K562 (cell line): ENCODE measurements around the gene PYM1. TPM values are rescaled to one million over a fixed set of nuclear protein-coding genes. Genes with fewer than 3 reads are reported as not detected.

Experiments
- CREM ChIP-seq: IDR thresholded peaks from 2 replicates; pipeline ENCODE4 v1.6.1; 2014; ENCODE audit warnings: antibody characterized with exemption, low read depth
- CTBP1 ChIP-seq: fragments of 450-650 bp; IDR thresholded peaks from 2 replicates; pipeline ENCODE4 v1.6.1; 2016; ENCODE audit warnings: borderline replicate concordance
- EGR1 ChIP-seq: fragments of 450-650 bp; conservative IDR thresholded peaks from 2 replicates; pipeline ENCODE4 v1.6.1; 2017; ENCODE audit warnings: mild to moderate bottlenecking
- HDAC2 ChIP-seq: fragments of 450-650 bp; IDR thresholded peaks from 2 replicates; pipeline ENCODE4 v1.6.1; 2016; ENCODE audit warnings: mild to moderate bottlenecking
- KLF16 ChIP-seq: IDR thresholded peaks from 2 replicates; pipeline ENCODE4 v1.6.1; 2016; ENCODE audit warnings: antibody characterized with exemption
- MCM2 ChIP-seq: fragments of 450-650 bp; IDR thresholded peaks from 2 replicates; pipeline ENCODE4 v1.6.1; 2017; ENCODE audit warnings: low read depth, mild to moderate bottlenecking
- NEUROD1 ChIP-seq: fragments of 150-350 bp; IDR thresholded peaks from 2 replicates; pipeline ENCODE4 v1.6.1; 2014; ENCODE audit warnings: borderline replicate concordance, low read length, low read depth; ENCODE audit not compliant: partially characterized antibody
- NUFIP1 ChIP-seq: fragments of 450-650 bp; IDR thresholded peaks from 2 replicates; pipeline ENCODE4 v1.6.1; 2018; ENCODE audit not compliant: partially characterized antibody
- POLR2AphosphoS2 ChIP-seq: IDR thresholded peaks from 2 replicates; pipeline ENCODE4 v1.6.1; 2012; ENCODE audit warnings: low read length, improper control_type of control experiment
- PTTG1 ChIP-seq: fragments of 450-650 bp; IDR thresholded peaks from 2 replicates; pipeline ENCODE4 v1.6.1; 2016; ENCODE audit warnings: low read depth, mild to moderate bottlenecking, missing genetic modification characterization, missing compliant biosample characterization
- RB1 ChIP-seq: fragments of 450-650 bp; IDR thresholded peaks from 2 replicates; pipeline ENCODE4 v1.6.1; 2017; ENCODE audit warnings: low read depth, mild to moderate bottlenecking
- RUNX1 ChIP-seq: sonication (generic); IDR thresholded peaks from 2 replicates; pipeline ENCODE4 v1.6.1; 2016; ENCODE audit warnings: antibody characterized with exemption, low read depth
- SAP30 ChIP-seq: fragments of 200-600 bp; sonication (generic); IDR thresholded peaks from 2 replicates; pipeline ENCODE4 v1.6.1; 2012; ENCODE audit warnings: borderline replicate concordance, low read depth, mild to moderate bottlenecking, moderate library complexity, low read length, control low read depth, inconsistent platforms; ENCODE audit not compliant: insufficient read depth, poor library complexity, severe bottlenecking
- TAF7 ChIP-seq: fragments of 450-650 bp; IDR thresholded peaks from 2 replicates; pipeline ENCODE4 v1.6.1; 2016; ENCODE audit warnings: missing genetic modification characterization, missing compliant biosample characterization
- TOE1 ChIP-seq, 2 experiments: fragments of 450-650 bp in 1 of 2; sonication (generic) in 1 of 2; formaldehyde crosslinking in 1 of 2; IDR thresholded peaks; 2 replicates each; pipeline versions ENCODE4 v1.7.1 to v1.8.0; 2016 to 2022; ENCODE audit warnings: borderline replicate concordance in 2 of 2, mild to moderate bottlenecking in 2 of 2, antibody characterized with exemption in 1 of 2, inconsistent platforms in 1 of 2, low read depth in 1 of 2, missing genetic modification reagents in 1 of 2, moderate library complexity in 1 of 2
- ZBED1 ChIP-seq: IDR thresholded peaks from 2 replicates; pipeline ENCODE4 v1.6.1; 2014
- ZNF384 ChIP-seq: IDR thresholded peaks from 2 replicates; pipeline ENCODE4 v1.6.1; 2012; ENCODE audit warnings: low read depth, low read length, improper control_type of control experiment
- polyA plus RNA-seq, 8 experiments: library from polyadenylated mRNA; depleted of rRNA in 4 of 8; stranded (reverse) in 5 of 8; unstranded in 3 of 8; fragments of >200 nt; fragmentation: Nextera tagmentation in 2 of 8; fragmentation: Illumina TruSeq in 1 of 8; extraction: Ambion mirVana in 2 of 8; extraction: Trizol in 1 of 8; gene quantifications; 2 replicates each; pipeline versions ENCODE4 v1.2.1 to v1.2.3, GENCODE V29; 2011 to 2014; ENCODE audit warnings: inconsistent platforms in 1 of 8, missing spikeins in 1 of 8
- total RNA-seq, 7 experiments: library from RNA; depleted of rRNA in 6 of 7; stranded (reverse); fragments of >200 nt in 6 of 7; fragmentation: Illumina TruSeq in 2 of 7; extraction: Trizol in 2 of 7; gene quantifications; 2 replicates each; pipeline versions ENCODE4 v1.2.1 to v1.2.3, GENCODE V29; 2011 to 2021; ENCODE audit warnings: low replicate concordance in 1 of 7
- TF ChIP-seq, protein P1 (sequence below), 2 experiments: fragments of 150-350 bp in 1 of 2; IDR thresholded peaks; 2 replicates each; pipeline ENCODE4 v1.6.1; 2012 to 2016; ENCODE audit warnings: low read depth in 2 of 2, low read length in 2 of 2, mild to moderate bottlenecking in 1 of 2, moderate library complexity in 1 of 2
- TF ChIP-seq, protein P2 (sequence below): fragments of 250-450 bp; sonication (Bioruptor Pico); IDR thresholded peaks from 2 replicates; pipeline ENCODE4 v1.5.0; 2021; ENCODE audit warnings: mild to moderate bottlenecking, borderline replicate concordance
- TF ChIP-seq, protein P3 (sequence below), 3 experiments: fragments of 200-800 bp in 1 of 3; sonication (Bioruptor generic) in 1 of 3; sonication (generic) in 1 of 3; formaldehyde crosslinking in 1 of 3; IDR thresholded peaks; 2 replicates each; pipeline versions ENCODE4 v1.6.1 to v1.8.0; 2016 to 2022; ENCODE audit warnings: mild to moderate bottlenecking in 2 of 3, missing compliant biosample characterization in 2 of 3, missing genetic modification characterization in 2 of 3, missing genetic modification reagents in 1 of 3

PYM1 gene
- total and polyA plus RNA-seq, 9 of the 15 experiments (the other 6 are each of a cell fraction or from before 2014, with no cell fraction given) = 29.0 to 51.3 (median 34.1) TPM

DNA sequence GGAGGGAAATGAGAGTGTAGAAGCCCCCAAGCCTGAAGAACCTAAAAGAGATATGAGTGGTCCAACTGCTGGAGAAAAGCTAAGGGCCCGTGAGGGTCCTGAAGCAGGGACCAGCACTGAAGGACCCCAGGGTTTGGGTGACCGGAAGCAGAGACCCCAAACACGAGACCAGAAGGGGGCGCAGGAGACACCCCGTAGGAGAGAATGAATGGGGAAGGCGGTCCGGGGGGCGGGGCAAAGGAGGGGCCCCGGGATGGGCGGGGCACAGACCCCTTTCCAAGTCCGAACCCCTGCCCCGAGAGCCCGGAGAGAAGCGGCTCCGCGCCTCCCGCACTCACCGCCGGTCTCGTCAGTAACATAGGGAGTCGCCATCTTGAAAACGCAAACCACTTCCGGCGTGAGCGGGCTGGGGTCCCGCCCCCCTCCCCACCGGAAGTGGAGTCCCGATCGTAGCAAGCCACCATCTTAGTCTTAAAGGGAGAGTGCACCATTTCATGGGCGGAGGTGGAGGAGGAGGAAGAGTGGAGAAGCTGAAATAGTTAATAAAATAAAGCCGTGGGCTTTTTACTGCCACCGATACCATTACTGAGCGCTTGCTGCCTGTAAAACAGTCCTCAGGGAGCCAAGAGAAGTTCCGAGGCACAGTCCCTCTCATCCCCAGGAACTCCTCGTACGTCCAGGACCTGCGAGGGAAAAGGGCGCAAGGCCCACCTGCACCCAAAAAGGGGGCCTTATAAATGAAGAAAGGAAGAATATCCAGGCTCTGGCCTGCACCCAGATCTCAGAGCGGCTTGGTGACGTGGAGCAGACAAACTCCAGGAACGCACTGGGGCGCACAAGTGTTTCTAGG is 731 bp downstream of the PYM1 start (continued):
- TF ChIP-seq TOE1 (IDR thresholded peaks at IDR 0.05; ENCODE audit: borderline replicate concordance) (peak; percentile 67), TOE1 (CRISPR knock-in tag; IDR thresholded peaks at IDR 0.05; ENCODE audit: borderline replicate concordance, low read depth) (no peak), TAF7 (tag) (0 out of 2 replicates have a peak, but pooled peaks have one; percentile 22), MCM2 (no peak), SAP30 (peak; percentile 45), POLR2AphosphoS2 (no peak; the same call in 1 of the 2 replicates), NEUROD1 (no peak), NUFIP1 (no peak), ZBED1 (no peak), EGR1 (peak; percentile 56), HDAC2 (peak; percentile 71; the same call in 1 of the 2 replicates), RB1 (0 out of 2 replicates have a peak, but pooled peaks have one; percentile 69), RUNX1 (no peak), KLF16 (0 out of 2 replicates have a peak, but pooled peaks have one; percentile 22), ZNF384 (no peak), CTBP1 (0 out of 2 replicates have a peak, but pooled peaks have one; percentile 9), PTTG1 (tag) (no peak), CREM (peak; percentile 55; the same call in 1 of the 2 replicates)
- TF ChIP-seq, protein P1, sequence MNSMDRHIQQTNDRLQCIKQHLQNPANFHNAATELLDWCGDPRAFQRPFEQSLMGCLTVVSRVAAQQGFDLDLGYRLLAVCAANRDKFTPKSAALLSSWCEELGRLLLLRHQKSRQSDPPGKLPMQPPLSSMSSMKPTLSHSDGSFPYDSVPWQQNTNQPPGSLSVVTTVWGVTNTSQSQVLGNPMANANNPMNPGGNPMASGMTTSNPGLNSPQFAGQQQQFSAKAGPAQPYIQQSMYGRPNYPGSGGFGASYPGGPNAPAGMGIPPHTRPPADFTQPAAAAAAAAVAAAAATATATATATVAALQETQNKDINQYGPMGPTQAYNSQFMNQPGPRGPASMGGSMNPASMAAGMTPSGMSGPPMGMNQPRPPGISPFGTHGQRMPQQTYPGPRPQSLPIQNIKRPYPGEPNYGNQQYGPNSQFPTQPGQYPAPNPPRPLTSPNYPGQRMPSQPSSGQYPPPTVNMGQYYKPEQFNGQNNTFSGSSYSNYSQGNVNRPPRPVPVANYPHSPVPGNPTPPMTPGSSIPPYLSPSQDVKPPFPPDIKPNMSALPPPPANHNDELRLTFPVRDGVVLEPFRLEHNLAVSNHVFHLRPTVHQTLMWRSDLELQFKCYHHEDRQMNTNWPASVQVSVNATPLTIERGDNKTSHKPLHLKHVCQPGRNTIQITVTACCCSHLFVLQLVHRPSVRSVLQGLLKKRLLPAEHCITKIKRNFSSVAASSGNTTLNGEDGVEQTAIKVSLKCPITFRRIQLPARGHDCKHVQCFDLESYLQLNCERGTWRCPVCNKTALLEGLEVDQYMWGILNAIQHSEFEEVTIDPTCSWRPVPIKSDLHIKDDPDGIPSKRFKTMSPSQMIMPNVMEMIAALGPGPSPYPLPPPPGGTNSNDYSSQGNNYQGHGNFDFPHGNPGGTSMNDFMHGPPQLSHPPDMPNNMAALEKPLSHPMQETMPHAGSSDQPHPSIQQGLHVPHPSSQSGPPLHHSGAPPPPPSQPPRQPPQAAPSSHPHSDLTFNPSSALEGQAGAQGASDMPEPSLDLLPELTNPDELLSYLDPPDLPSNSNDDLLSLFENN (IDR thresholded peaks at IDR 0.05; ENCODE audit: low read depth in 2 of 2, low read length in 2 of 2) = peak in 1 of 2 experiments; percentile 14; a peak in 1 of 4 replicates
- TF ChIP-seq, protein P2, sequence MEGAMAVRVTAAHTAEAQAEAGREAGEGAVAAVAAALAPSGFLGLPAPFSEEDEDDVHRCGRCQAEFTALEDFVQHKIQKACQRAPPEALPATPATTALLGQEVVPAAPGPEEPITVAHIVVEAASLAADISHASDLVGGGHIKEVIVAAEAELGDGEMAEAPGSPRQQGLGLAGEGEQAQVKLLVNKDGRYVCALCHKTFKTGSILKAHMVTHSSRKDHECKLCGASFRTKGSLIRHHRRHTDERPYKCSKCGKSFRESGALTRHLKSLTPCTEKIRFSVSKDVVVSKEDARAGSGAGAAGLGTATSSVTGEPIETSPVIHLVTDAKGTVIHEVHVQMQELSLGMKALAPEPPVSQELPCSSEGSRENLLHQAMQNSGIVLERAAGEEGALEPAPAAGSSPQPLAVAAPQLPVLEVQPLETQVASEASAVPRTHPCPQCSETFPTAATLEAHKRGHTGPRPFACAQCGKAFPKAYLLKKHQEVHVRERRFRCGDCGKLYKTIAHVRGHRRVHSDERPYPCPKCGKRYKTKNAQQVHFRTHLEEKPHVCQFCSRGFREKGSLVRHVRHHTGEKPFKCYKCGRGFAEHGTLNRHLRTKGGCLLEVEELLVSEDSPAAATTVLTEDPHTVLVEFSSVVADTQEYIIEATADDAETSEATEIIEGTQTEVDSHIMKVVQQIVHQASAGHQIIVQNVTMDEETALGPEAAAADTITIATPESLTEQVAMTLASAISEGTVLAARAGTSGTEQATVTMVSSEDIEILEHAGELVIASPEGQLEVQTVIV = no peak
- TF ChIP-seq, protein P3, sequence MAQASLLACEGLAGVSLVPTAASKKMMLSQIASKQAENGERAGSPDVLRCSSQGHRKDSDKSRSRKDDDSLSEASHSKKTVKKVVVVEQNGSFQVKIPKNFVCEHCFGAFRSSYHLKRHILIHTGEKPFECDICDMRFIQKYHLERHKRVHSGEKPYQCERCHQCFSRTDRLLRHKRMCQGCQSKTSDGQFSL (CRISPR knock-in tag; IDR thresholded peaks at IDR 0.05) = no peak
- TF ChIP-seq, protein P3 (tag; IDR thresholded peaks at IDR 0.05) = no peak
